ENCODE results near the gene SNX22.

SNX22 gene

GRCh38 chr15:64151727-64152506, at the start of gene SNX22:
Gene SNX22 (plus strand): TSS chr15:64151731. CDS start chr15:64151776, 45 bp downstream.
- ChIA-PET POLR2A (interaction anchor here (0.6 to 1.6 kb wide), 3 partner anchors 10 to 1409 kb away, joined by 3 to 8 read pairs (median 7); partner anchors contain the start of gene CIAO2A), CTCF (interaction anchor here (1.6 to 2.2 kb wide), 2 partner anchors 10 to 84 kb away, joined by 4 to 16 read pairs; partner anchors contain the start of gene PPIB)
- H3K4me1 ChIP-seq (ENCODE audit: control insufficient read depth, insufficient read depth, low read length): peaks cover 2% of the 10 kb centered on the region; the same call in 1 of the 2 replicates
- peak within 1 kb of the TSS; percentile 63 for H3K4me3 ChIP-seq (ENCODE audit: low read depth, low read length)
- H3K9me3 ChIP-seq (ENCODE audit: control insufficient read depth, insufficient read depth, low read depth, low read length): no peaks in the 10 kb centered on the region
- H3K36me3 ChIP-seq (ENCODE audit: control insufficient read depth in 2 of 2, insufficient read depth in 1 of 2, low read length in 2 of 2): peaks cover 0 to 28% of the 10 kb centered on the region in 2 experiments; a peak in 1 of 3 replicates
- peak within 1 kb of the TSS; percentile 68; the same call in 1 of the 2 replicates for H3K27ac ChIP-seq (ENCODE audit: extremely low read depth, low read depth, low read length)
- TF ChIP-seq YY1 (tag by site-specific recombination; IDR thresholded peaks at IDR 0.05): no peak
- TF ChIP-seq ZNF654 (tag by site-specific recombination; IDR thresholded peaks at IDR 0.05; ENCODE audit: low read depth): no peak
- no peak for TF ChIP-seq GFI1B (tag by site-specific recombination; IDR thresholded peaks at IDR 0.05)
- peak; percentile 85 for TF ChIP-seq ZBTB20 (tag by site-specific recombination; IDR thresholded peaks at IDR 0.05)
- 0 out of 2 replicates have a peak, but pooled peaks have one; percentile 30 for TF ChIP-seq ZBTB7A (tag by site-specific recombination; IDR thresholded peaks at IDR 0.05; ENCODE audit: low read depth)
- TF ChIP-seq ZEB2 (tag by site-specific recombination; IDR thresholded peaks at IDR 0.05): 0 out of 2 replicates have a peak, but pooled peaks have one; percentile 48
- no peak for TF ChIP-seq ZNF23 (tag by site-specific recombination; IDR thresholded peaks at IDR 0.05; ENCODE audit: borderline replicate concordance)
- 0 out of 2 replicates have a peak, but pooled peaks have one; percentile 63 for TF ChIP-seq GLIS2 (tag by site-specific recombination; IDR thresholded peaks at IDR 0.05)
- no peak; the same call in 1 of the 2 replicates for TF ChIP-seq KLF9 (tag by site-specific recombination; IDR thresholded peaks at IDR 0.05; ENCODE audit: low read depth)
- no peak for TF ChIP-seq ZIC2 (tag by site-specific recombination; IDR thresholded peaks at IDR 0.05)
- no peak for TF ChIP-seq SALL2 (tag by site-specific recombination; IDR thresholded peaks at IDR 0.05; ENCODE audit: borderline replicate concordance)
- TF ChIP-seq ZNF623 (tag by site-specific recombination; IDR thresholded peaks at IDR 0.05): no peak
- TF ChIP-seq TCF7L2 (IDR thresholded peaks at IDR 0.05; ENCODE audit: borderline replicate concordance, low read depth, low read length): no peak
- peak; percentile 80 for TF ChIP-seq ZNF777 (tag by site-specific recombination; IDR thresholded peaks at IDR 0.05; ENCODE audit: borderline replicate concordance)
- TF ChIP-seq ZBTB10 (tag by site-specific recombination; IDR thresholded peaks at IDR 0.05): peak; percentile 59
- no peak for TF ChIP-seq ZNF18 (tag by site-specific recombination; IDR thresholded peaks at IDR 0.05)
- peak; percentile 88 for TF ChIP-seq ZBTB26 (tag by site-specific recombination; optimal IDR thresholded peaks at IDR 0.05)
- TF ChIP-seq ZNF76 (tag by site-specific recombination; IDR thresholded peaks at IDR 0.05; ENCODE audit: borderline replicate concordance, low read depth): peak; percentile 32; the same call in 1 of the 2 replicates
- no peak for TF ChIP-seq ELK4 (IDR thresholded peaks at IDR 0.05; ENCODE audit: borderline replicate concordance, low read depth, low read length)
- no peak for TF ChIP-seq ZNF426 (tag by site-specific recombination; IDR thresholded peaks at IDR 0.05)
- no peak for TF ChIP-seq ZNF302 (tag by site-specific recombination; IDR thresholded peaks at IDR 0.05; ENCODE audit: low read depth)
- no peak for TF ChIP-seq MEIS1 (CRISPR knock-in tag; IDR thresholded peaks at IDR 0.05; ENCODE audit: borderline replicate concordance)
- TF ChIP-seq ZNF157 (tag by site-specific recombination; IDR thresholded peaks at IDR 0.05): no peak
- TF ChIP-seq ZNF501 (tag by site-specific recombination; IDR thresholded peaks at IDR 0.05): no peak
- TF ChIP-seq ZNF223 (tag by site-specific recombination; IDR thresholded peaks at IDR 0.05): no peak
- TF ChIP-seq ZFP37 (tag by site-specific recombination; IDR thresholded peaks at IDR 0.05): no peak
- TF ChIP-seq ZNF132 (tag by site-specific recombination; IDR thresholded peaks at IDR 0.05; ENCODE audit: borderline replicate concordance): no peak
- no peak for TF ChIP-seq MYNN (tag by site-specific recombination; IDR thresholded peaks at IDR 0.05; ENCODE audit: borderline replicate concordance)
- peak; percentile 50 for TF ChIP-seq GLIS1 (tag by site-specific recombination; IDR thresholded peaks at IDR 0.05)
- TF ChIP-seq ZNF394 (tag by site-specific recombination; IDR thresholded peaks at IDR 0.05; ENCODE audit: borderline replicate concordance): no peak; the same call in 1 of the 2 replicates
